ENCODE data around the gene SMARCC1. TPM values are rescaled to one million over a fixed set of nuclear protein-coding genes. Genes with fewer than 3 reads are reported as not detected.

SMARCC1 gene
- total RNA-seq, 1 experiment from 2014 or later = 84.2 TPM

GRCh38 chr3:47794544-47794943, 12.9 kb upstream of the SMARCC1 start:
- Histone ChIP-seq H3K27ac (ENCODE audit: low read length) (no peak overlapping the region), H3K27me3 (ENCODE audit: control insufficient read depth, insufficient read depth, low read length) (no peaks in the 10 kb centered on the region), H3K36me3 (ENCODE audit: control insufficient read depth, insufficient read depth, low read length) (no peaks in the 10 kb centered on the region), H3K4me1 (ENCODE audit: control insufficient read depth, insufficient read depth, low read length) (no peaks in the 10 kb centered on the region), H3K4me3 (ENCODE audit: low read depth in 2 of 2, low read length in 2 of 2) (no peak overlapping the region), H3K9me3 (ENCODE audit: control insufficient read depth, insufficient read depth, low read depth, low read length) (no peaks in the 10 kb centered on the region)
- ChIA-PET CTCF (no interaction called here), POLR2A (no interaction called here)
- TF ChIP-seq POLR2AphosphoS5 (IDR thresholded peaks at IDR 0.05; ENCODE audit: low read depth, low read length) = no peak
- TF ChIP-seq, protein P1, sequence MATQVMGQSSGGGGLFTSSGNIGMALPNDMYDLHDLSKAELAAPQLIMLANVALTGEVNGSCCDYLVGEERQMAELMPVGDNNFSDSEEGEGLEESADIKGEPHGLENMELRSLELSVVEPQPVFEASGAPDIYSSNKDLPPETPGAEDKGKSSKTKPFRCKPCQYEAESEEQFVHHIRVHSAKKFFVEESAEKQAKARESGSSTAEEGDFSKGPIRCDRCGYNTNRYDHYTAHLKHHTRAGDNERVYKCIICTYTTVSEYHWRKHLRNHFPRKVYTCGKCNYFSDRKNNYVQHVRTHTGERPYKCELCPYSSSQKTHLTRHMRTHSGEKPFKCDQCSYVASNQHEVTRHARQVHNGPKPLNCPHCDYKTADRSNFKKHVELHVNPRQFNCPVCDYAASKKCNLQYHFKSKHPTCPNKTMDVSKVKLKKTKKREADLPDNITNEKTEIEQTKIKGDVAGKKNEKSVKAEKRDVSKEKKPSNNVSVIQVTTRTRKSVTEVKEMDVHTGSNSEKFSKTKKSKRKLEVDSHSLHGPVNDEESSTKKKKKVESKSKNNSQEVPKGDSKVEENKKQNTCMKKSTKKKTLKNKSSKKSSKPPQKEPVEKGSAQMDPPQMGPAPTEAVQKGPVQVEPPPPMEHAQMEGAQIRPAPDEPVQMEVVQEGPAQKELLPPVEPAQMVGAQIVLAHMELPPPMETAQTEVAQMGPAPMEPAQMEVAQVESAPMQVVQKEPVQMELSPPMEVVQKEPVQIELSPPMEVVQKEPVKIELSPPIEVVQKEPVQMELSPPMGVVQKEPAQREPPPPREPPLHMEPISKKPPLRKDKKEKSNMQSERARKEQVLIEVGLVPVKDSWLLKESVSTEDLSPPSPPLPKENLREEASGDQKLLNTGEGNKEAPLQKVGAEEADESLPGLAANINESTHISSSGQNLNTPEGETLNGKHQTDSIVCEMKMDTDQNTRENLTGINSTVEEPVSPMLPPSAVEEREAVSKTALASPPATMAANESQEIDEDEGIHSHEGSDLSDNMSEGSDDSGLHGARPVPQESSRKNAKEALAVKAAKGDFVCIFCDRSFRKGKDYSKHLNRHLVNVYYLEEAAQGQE (IDR thresholded peaks at IDR 0.05; ENCODE audit: insufficient read depth in 1 of 2, low read depth in 2 of 2, low read length in 1 of 2) = no peak
- TF ChIP-seq, protein P2, sequence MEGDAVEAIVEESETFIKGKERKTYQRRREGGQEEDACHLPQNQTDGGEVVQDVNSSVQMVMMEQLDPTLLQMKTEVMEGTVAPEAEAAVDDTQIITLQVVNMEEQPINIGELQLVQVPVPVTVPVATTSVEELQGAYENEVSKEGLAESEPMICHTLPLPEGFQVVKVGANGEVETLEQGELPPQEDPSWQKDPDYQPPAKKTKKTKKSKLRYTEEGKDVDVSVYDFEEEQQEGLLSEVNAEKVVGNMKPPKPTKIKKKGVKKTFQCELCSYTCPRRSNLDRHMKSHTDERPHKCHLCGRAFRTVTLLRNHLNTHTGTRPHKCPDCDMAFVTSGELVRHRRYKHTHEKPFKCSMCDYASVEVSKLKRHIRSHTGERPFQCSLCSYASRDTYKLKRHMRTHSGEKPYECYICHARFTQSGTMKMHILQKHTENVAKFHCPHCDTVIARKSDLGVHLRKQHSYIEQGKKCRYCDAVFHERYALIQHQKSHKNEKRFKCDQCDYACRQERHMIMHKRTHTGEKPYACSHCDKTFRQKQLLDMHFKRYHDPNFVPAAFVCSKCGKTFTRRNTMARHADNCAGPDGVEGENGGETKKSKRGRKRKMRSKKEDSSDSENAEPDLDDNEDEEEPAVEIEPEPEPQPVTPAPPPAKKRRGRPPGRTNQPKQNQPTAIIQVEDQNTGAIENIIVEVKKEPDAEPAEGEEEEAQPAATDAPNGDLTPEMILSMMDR (IDR thresholded peaks at IDR 0.05) = no peak
- TF ChIP-seq TCF7L2 (IDR thresholded peaks at IDR 0.05; ENCODE audit: low read depth, low read length) = no peak
- TF ChIP-seq SIN3A (IDR thresholded peaks at IDR 0.05; ENCODE audit: borderline replicate concordance, insufficient read depth, low read depth, low read length) = no peak
- DNase-seq (ENCODE audit: low read depth, low spot score) (no peak), ATAC-seq (no peak)
- in situ Hi-C loops (cut with HindIII; ENCODE audit: low pct_unique_long_range_greater_than_20kb, low sequenced_read_pairs) (no loop called here), intact Hi-C loops (cut with micrococcal nuclease; ENCODE audit: unreplicated experiment) (no loop called here)
- BruUV-seq (replicated peaks) = no TSS peak

- in situ Hi-C loops (cut with HindIII; ENCODE audit: low pct_unique_long_range_greater_than_20kb, low sequenced_read_pairs) = no loop called here
- intact Hi-C loops (cut with micrococcal nuclease; ENCODE audit: unreplicated experiment) = no loop called here
Observed at GRCh38 chr3:47792699-47793098, 11.0 kb upstream of the SMARCC1 start.

More at GRCh38 chr3:47792699-47793098, 11.0 kb upstream of the SMARCC1 start:
- TF ChIP-seq TCF7L2 (IDR thresholded peaks at IDR 0.05; ENCODE audit: low read depth, low read length) = no peak
- TF ChIP-seq, protein P2 (IDR thresholded peaks at IDR 0.05) = no peak
- no peak for TF ChIP-seq POLR2AphosphoS5 (IDR thresholded peaks at IDR 0.05; ENCODE audit: low read depth, low read length)
- TF ChIP-seq SIN3A (IDR thresholded peaks at IDR 0.05; ENCODE audit: borderline replicate concordance, insufficient read depth, low read depth, low read length) = no peak
- TF ChIP-seq, protein P1 (IDR thresholded peaks at IDR 0.05; ENCODE audit: insufficient read depth in 1 of 2, low read depth in 2 of 2, low read length in 1 of 2) = no peak
- ChIA-PET CTCF (no interaction called here), POLR2A (no interaction called here)
- Histone ChIP-seq H3K4me1 (ENCODE audit: control insufficient read depth, insufficient read depth, low read length) (no peaks in the 10 kb centered on the region), H3K4me3 (ENCODE audit: low read depth in 2 of 2, low read length in 2 of 2) (no peak overlapping the region), H3K9me3 (ENCODE audit: control insufficient read depth, insufficient read depth, low read depth, low read length) (no peaks in the 10 kb centered on the region), H3K27me3 (ENCODE audit: control insufficient read depth, insufficient read depth, low read length) (no peaks in the 10 kb centered on the region), H3K36me3 (ENCODE audit: control insufficient read depth, insufficient read depth, low read length) (no peaks in the 10 kb centered on the region), H3K27ac (ENCODE audit: low read length) (no peak overlapping the region)
- DNase-seq (ENCODE audit: low read depth, low spot score) (no peak), ATAC-seq (no peak)
- BruUV-seq (replicated peaks) = no TSS peak

Data from Panc1 (cell line).